Measurements from ENCODE around the gene SCN4A. TPM values are rescaled to one million over a fixed set of nuclear protein-coding genes. Genes with fewer than 3 reads are reported as not detected.

The SCN4A gene
- total and polyA plus RNA-seq, 2 of the 13 experiments (the other 11 are each of a cell fraction or from before 2014, with no cell fraction given): 0.02 to 0.03 TPM

- TF ChIP-seq ZGPAT (CRISPR knock-in tag; IDR thresholded peaks at IDR 0.05) (peak; percentile 59; the same call in 1 of the 2 replicates), HMGXB3 (CRISPR knock-in tag; IDR thresholded peaks at IDR 0.05; ENCODE audit: borderline replicate concordance) (no peak), ZNF292 (CRISPR knock-in tag; IDR thresholded peaks at IDR 0.05; ENCODE audit: borderline replicate concordance, low read depth) (no peak), HHEX (CRISPR knock-in tag; IDR thresholded peaks at IDR 0.05) (peak; percentile 73), IKZF4 (CRISPR knock-in tag; IDR thresholded peaks at IDR 0.05; ENCODE audit: borderline replicate concordance, low read depth, not compliant biosample characterization) (peak; percentile 38), KLF13 (CRISPR knock-in tag; IDR thresholded peaks at IDR 0.05) (no peak), ZNF263 (CRISPR knock-in tag; IDR thresholded peaks at IDR 0.05) (no peak), JUN (CRISPR knock-in tag; IDR thresholded peaks at IDR 0.05) (peak; percentile 62; the same call in 1 of the 2 replicates), TEAD3 (CRISPR knock-in tag; optimal IDR thresholded peaks at IDR 0.05; ENCODE audit: borderline replicate concordance) (peak; percentile 32), ZNF7 (CRISPR knock-in tag; IDR thresholded peaks at IDR 0.05) (no peak), MEIS1 (CRISPR knock-in tag; IDR thresholded peaks at IDR 0.05; ENCODE audit: borderline replicate concordance) (0 out of 2 replicates have a peak, but pooled peaks have one; percentile 27), FOXP4 (CRISPR knock-in tag; IDR thresholded peaks at IDR 0.05) (peak; percentile 61), SETDB1 (CRISPR knock-in tag; IDR thresholded peaks at IDR 0.05; ENCODE audit: borderline replicate concordance) (no peak), HMGA1 (CRISPR knock-in tag; conservative IDR thresholded peaks at IDR 0.05) (no peak), REL (CRISPR knock-in tag; conservative IDR thresholded peaks at IDR 0.05) (no peak), CEBPB (IDR thresholded peaks at IDR 0.05; ENCODE audit: borderline replicate concordance, low read depth, low read length) (peak; percentile 68), RAD51 (IDR thresholded peaks at IDR 0.05; ENCODE audit: borderline replicate concordance) (no peak), ZNF33B (CRISPR knock-in tag; IDR thresholded peaks at IDR 0.05) (0 out of 2 replicates have a peak, but pooled peaks have one; percentile 34), BHLHE40 (IDR thresholded peaks at IDR 0.05; ENCODE audit: low read length) (peak; percentile 65; the same call in 1 of the 2 replicates), TRIM22 (IDR thresholded peaks at IDR 0.05) (no peak)
These were observed 10.4 kb downstream of the SCN4A start (continued) for GRCh38 chr17:63962298-63962744.

Measured in HepG2 (cell line).